NOMO-1 treated with DMSO at 0.1 percent for 48 hours (cell line): ENCODE measurements around the gene METTL25B.

Source experiments
- DNase-seq: peaks from one replicate; lab custom pipeline; 2025; ENCODE audit not compliant: unreplicated experiment; lab: John Stamatoyannopoulos, UW

The METTL25B gene

GRCh38 chr1:156767101-156767878, 39.0 kb downstream of the METTL25B start, which contains the start of gene PRCC:
PRCC (plus strand) TSS chr1:156767535; CDS start chr1:156767772, 237 bp downstream.
- DNase-seq: peak; percentile 100

GRCh38 chr1:156767879-156768604, 39.8 kb downstream of the METTL25B start:
- DNase-seq: no peak

GRCh38 chr1:156768610-156769295, 40.5 kb downstream of the METTL25B start:
- no peak for DNase-seq

- no peak for DNase-seq
Observed at GRCh38 chr1:156772222-156772621, 44.0 kb downstream of the METTL25B start.

- no peak for DNase-seq
Observed at GRCh38 chr1:156772728-156773497, 44.6 kb downstream of the METTL25B start.

- no peak for DNase-seq
Observed at GRCh38 chr1:156773607-156774006, 45.3 kb downstream of the METTL25B start.

DNA sequence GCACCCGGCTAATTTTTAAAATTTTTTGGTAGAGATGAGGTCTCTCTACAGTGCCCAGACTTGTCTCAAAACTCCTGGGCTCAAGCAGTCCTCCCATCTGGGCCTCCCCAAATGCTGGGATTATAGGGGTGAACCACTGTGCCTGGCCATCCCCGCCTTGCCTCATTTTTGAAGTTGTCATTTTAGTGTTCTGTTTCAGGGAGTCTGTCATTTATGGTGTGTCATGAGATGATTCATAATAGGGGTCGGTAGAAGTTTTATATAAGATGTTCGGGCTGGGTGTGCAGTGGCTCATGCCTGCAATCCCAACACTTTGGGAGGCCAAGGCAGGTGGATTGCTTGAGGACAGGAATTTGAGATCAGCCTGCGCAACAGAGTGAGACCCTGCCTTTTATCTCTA, 47.5 kb downstream of the METTL25B start:
- no peak for DNase-seq

DNA sequence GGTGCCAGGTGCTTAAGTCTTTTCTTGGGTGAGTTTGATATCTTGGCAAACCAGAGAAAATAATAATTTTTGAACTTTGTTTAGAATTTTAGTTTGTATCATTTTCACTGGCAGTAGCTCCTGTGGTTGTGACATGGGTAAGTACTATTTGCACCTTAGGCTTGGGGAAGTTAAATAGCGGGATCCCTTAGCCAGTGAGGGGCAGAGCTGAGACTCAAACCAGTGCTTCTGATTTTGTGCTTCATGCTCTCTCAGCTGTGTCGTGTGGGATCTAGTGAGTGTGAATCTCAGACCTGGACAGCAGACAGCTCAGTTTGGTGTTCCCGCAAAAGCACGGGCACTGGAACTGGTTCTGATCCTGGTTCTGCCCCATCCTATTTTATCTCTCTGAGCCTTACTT, 48.7 kb downstream of the METTL25B start:
- DNase-seq: no peak

DNA sequence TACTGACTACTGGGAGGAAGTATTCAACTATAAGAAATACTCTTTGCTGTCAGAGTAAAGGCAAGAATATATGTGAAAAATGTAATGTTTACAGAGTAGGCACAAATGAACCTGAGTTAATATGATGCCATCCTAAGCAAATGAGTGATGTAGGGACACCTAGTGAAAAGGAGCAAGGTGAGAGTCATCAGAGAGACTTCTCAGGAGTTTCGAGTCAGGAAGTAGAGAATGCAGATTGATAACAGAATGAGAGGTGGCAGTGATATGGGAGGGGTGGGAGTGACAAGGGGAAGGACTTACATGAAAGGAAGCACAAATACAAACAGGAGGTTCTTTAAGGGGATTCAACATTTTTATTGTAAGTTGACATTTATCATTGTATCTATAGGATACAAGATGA, 49.3 kb downstream of the METTL25B start:
- DNase-seq: no peak

DNA sequence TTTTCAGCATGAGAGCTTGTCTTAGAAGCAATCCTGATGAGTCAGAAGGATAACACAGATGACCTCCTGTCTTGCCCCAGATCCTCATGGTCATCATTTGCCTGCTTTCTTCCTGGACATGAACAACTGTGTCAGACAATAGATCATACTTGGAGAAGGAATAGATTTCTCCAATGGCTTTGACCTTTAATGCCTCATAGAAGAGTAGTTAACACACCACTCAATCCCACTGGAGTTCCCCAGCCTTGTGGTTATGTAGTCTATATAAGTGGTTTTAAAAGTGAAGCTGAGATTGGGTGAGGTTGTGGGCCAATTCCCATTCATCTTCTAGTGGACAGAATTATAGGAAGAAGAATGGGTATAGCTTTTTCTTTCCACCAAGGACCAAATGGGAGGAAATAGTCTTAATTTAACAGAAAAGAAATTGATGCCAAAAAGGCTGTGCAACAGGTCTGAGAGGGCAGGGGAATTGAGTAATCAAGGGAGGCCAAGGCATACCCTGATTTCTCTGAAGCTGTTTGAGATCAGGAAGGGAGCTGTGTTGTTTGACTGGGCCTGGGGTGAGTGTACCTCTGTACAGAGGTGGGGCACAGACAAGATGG, 53.4 kb downstream of the METTL25B start:
- no peak for DNase-seq

DNA sequence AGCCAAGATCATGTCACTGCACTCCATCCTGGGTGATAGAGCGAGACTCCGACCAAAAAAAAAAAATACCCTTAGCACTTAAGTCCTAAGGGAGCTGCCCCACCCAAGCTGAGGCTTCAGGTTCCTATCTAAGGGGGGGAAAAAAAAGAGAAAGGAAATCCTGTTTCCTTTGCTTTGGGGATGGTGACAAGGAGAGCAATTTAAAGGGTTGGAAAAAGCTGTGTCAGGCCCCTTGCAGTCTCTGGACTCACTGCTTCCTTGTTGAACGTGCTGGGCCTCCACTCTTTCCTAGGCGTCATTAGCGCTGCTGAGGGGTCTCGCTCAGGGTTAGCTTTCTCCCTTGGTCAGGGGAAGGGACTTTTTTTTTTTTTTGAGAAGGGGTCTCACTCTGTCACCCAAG, 57.2 kb downstream of the METTL25B start:
- no peak for DNase-seq
